ENCODE measurements around the gene GASK1A.
"Not testable (repeated sequence)": the region's sequence is repeated elsewhere in the genome, so short reads cannot be mapped to it uniquely, and the experiment has no call there.

Gene GASK1A

GRCh38 chr3:43032646-43033628, 53.8 kb downstream of the GASK1A start:
- no peak for DNase-seq (ENCODE audit: low read depth)

DNA sequence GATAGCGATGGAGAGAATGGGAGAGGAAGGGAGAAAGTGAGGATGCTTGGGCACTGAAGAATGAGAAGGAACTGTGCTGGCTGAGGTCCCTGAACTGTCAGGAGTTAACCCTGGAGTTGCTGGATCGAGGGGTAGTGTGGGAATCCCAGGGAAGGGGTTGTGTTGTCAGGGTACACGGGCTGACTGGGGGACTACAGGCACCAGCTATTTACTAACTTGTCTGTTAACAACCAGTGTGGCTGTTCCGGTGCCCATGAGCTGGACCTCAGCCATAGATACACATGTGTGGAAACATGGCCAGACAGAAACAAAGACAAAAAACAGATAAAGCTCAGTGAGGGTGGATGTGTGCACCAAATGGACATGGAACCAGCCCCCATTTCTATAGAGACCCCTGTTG, 55.1 kb downstream of the GASK1A start:
- DNase-seq (ENCODE audit: low read depth), result no peak

DNA sequence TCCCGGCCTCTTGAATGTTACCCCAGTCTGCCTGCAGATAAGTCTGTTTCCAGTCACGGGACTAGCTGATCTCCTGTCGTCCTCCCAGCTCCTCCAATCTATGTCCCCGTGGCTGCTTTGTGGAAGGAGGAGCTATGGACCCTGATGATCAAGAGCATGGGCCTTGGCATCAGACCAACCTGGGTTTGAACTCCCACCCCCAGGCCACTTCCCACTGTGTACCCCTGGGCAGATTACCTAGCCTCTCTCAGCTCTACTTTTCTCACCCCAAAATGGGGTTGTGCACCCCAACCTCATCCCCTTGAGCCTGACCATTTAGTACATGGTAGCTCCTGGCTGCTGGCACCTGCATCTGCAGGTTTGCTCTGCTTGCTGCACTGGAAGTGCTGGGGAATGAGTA, 55.8 kb downstream of the GASK1A start:
- no peak for DNase-seq (ENCODE audit: low read depth)

GRCh38 chr3:43035801-43036365, 56.8 kb downstream of the GASK1A start:
- no peak for DNase-seq (ENCODE audit: low read depth)

DNA sequence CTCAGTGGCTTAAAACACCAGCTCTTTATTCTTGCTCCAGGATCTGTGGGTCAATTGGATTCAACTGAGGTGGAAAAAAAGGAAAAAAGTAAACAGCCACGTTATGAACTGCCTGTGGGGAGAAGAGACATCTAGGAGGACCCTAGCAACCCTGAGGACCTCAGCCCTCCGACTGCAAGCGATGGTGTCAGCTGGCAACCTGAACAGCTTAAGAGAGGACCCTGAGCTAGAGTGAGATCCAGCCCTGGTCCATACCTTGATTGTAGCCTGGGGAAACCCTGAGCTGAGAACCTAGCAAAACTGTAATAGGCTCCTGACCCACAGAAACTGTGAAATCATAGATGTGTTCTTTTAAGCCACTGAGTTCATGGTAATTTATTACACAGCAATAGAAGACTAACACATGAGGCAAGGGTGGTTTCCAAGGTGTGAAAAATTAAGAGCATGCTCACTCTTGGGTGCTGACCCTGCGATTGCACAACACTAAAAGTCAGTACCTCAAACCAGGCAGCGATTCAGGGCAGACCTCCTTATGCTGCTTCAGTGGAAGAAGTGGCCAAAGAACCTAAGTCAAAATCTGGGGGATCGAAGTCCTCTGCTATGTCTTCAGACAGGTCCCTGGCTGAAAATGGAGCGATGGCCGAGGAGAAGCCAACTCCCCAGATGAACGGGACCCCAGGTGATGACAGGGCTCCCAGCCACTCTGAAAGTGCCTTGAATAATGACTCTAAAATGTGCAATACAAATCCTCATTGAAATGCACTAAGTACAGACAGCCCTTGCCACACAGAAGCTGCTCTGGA, 57.7 kb downstream of the GASK1A start:
- no peak for DNase-seq (ENCODE audit: low read depth)

DNA sequence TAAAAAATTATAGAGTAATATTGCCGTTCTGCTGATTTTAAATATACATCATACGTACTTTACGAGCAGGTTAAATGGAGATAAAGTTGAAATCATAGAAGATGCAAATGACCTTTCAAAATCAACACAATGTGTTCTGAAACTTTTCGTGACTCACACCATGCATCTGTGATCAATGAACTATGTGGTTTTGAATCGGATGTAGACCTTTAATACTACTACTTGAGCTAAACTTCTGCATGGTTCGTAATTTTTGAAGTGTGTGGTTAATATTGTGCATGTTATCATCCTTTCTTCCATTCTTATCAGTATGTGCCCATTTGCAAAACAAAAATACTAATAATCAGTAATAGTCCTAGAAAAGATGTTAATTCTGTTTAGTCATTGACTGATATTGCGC, 58.9 kb downstream of the GASK1A start:
- DNase-seq (ENCODE audit: low read depth), result no peak

DNA sequence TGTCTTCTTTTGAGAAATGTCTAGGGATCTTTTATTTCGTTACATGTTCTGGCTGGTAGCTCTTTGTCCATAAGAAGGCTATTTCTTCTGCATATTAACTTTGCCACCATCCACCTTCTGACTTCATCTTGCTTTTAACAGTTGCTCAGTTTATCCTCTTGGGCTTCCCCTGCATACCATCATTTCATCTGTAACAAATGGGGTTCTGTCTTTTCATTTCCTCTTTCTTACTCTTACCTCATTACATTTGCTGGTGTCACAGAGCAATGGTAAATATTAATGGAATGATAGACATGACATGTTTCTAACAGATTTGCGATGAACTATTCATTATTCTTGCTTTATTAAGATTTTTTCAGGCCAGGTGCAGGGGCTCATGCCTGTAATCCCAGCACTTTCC, 62.4 kb downstream of the GASK1A start:
- no peak for DNase-seq (ENCODE audit: low read depth)

GRCh38 chr3:43043071-43043766, 64.1 kb downstream of the GASK1A start:
- DNase-seq (ENCODE audit: low read depth), result no peak

- DNase-seq (ENCODE audit: low read depth), result no peak
These were observed 64.7 kb downstream of the GASK1A start for GRCh38 chr3:43043793-43044192.

GRCh38 chr3:43045079-43045478, 66.0 kb downstream of the GASK1A start:
- not testable (repeated sequence) for DNase-seq (ENCODE audit: low read depth)

GRCh38 chr3:43046583-43046982, 67.5 kb downstream of the GASK1A start:
- DNase-seq (ENCODE audit: low read depth), result no peak

DNA sequence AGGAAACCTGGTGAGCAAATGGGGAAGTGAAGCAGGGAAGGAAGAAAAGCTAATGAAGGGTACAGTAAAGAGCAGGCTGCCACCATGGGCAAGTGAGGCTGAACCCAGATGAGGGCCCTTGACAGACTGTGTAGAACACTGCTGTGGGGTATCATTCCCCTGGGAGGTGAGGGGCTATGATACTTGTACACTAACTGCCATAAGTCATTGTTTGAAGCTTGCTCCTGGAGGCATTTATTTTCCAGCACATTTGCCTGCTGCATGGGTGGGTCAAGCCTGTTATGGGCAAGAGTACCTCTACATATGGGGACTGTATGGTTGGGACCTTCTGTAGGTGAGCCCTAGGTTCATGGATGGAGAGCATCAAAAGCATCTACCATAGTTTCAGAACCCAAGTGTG, 69.4 kb downstream of the GASK1A start:
- no peak for DNase-seq (ENCODE audit: low read depth)

- no peak for DNase-seq (ENCODE audit: low read depth)
These were observed 74.2 kb downstream of the GASK1A start for GRCh38 chr3:43053291-43053690.

- DNase-seq (ENCODE audit: low read depth), result no peak
These were observed 75.6 kb downstream of the GASK1A start for GRCh38 chr3:43054754-43055153.

DNA sequence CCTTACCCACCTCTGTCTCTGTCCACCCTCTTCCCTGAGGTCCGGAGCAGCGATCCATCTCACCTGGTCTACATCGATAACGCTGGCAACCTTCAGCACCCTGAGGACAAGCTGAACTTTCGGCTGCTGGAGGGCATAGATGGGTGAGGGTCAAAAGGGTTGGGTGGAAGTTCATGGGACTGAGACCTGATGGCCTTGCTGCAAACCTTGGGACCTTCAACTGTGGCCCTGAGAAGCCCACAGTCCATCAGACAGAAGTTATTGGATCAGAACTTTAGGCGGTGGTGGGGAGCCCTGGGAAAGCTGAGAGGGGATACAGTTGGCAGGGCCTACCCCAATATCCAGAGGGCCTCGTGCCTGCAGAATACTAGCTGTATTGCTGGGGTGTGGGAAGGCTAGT, 76.3 kb downstream of the GASK1A start:
- no peak for DNase-seq (ENCODE audit: low read depth)

- no peak for DNase-seq (ENCODE audit: low read depth)
These were observed 77.0 kb downstream of the GASK1A start for GRCh38 chr3:43055806-43056770.

- no peak for DNase-seq (ENCODE audit: low read depth)
These were observed 80.3 kb downstream of the GASK1A start for GRCh38 chr3:43059456-43059855.

- DNase-seq (ENCODE audit: low read depth), result no peak
These were observed 82.2 kb downstream of the GASK1A start for GRCh38 chr3:43061101-43061895.

DNA sequence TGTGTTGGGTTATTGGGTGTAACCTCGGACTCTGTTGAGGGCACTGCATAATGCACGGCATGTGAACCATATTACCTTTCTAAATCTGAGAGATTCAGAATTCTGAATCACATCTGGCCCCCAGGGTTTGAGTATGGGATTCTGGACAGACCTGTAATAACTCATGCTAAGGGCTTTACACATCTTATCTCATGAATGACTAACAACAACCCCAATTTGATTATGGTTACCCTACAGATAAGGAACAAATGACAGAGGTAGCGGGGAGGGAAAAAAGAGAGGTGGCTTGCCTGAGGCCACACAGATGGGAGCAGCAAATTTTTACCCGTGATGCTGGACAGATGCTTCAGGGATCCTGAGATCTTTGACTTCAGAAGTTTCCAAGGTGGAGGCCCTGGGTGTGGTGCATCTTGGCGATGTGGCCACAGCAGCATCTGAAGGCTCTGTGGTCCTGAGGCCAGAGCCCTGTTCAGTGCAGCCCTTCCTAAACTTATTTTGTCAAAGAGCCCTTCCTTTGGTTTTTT, 83.0 kb downstream of the GASK1A start:
- no peak for DNase-seq (ENCODE audit: low read depth)

- DNase-seq (ENCODE audit: low read depth), result no peak
These were observed 83.5 kb downstream of the GASK1A start for GRCh38 chr3:43062564-43063040.

Data from activated T-helper 1 cell treated with Interleukin-2 at 50 U/mL for 16 hours (primary cell).